Lower leg skin (tissue), 3 donors: Measurements from ENCODE around the gene RALGDS.

Experiments
- CTCF ChIP-seq, 3 donors: fragments of 450-650 bp; IDR thresholded peaks; one replicate each; pipeline ENCODE4 v1.5.1; 2016; ENCODE audit warnings: antibody characterized with exemption in 3 of 3, mild to moderate bottlenecking in 3 of 3, moderate library complexity in 2 of 3
- POLR2A ChIP-seq, 2 donors: fragments of 450-650 bp; IDR thresholded peaks; one replicate each; pipeline ENCODE4 v1.6.1; 2016 to 2017; ENCODE audit warnings: antibody characterized with exemption in 2 of 2, mild to moderate bottlenecking in 1 of 2, moderate library complexity in 1 of 2

DNA sequence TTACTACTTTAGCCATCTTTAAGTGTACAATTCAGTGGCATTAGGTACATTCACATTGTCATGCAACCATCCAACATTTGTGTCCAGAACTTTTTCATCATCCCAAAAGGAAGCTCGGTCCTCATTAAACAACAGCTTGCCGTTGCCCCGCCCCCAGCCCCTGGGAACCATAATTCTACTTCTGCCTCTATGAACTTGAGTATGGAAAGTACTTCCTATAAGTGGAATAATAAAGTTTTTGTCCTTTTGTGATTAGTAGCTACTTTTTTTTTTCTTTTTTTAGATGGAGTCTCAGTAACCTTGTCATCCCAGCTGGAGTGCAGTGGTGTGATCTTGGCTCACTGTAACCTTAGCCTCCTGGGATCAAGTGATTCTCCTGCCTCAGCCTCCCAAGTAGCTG, 37.7 kb upstream of the RALGDS start:
- TF ChIP-seq CTCF (IDR thresholded peaks at IDR 0.05) (no peak), POLR2A (IDR thresholded peaks at IDR 0.05) (no peak)
